Measurements from ENCODE around the gene INSIG2.

The INSIG2 gene

GRCh38 chr2:118102433-118103082, 14.3 kb downstream of the INSIG2 start:
- Histone ChIP-seq H3K9me3 (ENCODE audit: control insufficient read depth, low read length) (no peaks in the 10 kb centered on the region), H3K4me3 (ENCODE audit: extremely low read depth, insufficient read depth, low read length, poor library complexity, severe bottlenecking) (no peak overlapping the region), H3K4me1 (ENCODE audit: control insufficient read depth, insufficient read depth, low read length, poor library complexity, severe bottlenecking) (no peaks in the 10 kb centered on the region), H3K27ac (ENCODE audit: low read depth, low read length, severe bottlenecking) (no peak overlapping the region), H3K36me3 (ENCODE audit: control insufficient read depth, insufficient read depth, low read length) (peaks cover 20% of the 10 kb centered on the region)
- WGBS, 2 experiments (ENCODE audit: insufficient coverage in 2 of 2): 64 to 89% methylated on average over 1 to 3 of the region's 6 CpGs

GRCh38 chr2:118103951-118104940, 16.0 kb downstream of the INSIG2 start:
- WGBS, 2 experiments (ENCODE audit: insufficient coverage in 2 of 2): no CpG with 5 or more reads among the region's 2 CpGs
- H3K27ac ChIP-seq (ENCODE audit: low read depth, low read length, severe bottlenecking): no peak overlapping the region
- H3K36me3 ChIP-seq (ENCODE audit: control insufficient read depth, insufficient read depth, low read length): peaks cover 14% of the 10 kb centered on the region
- no peak overlapping the region for H3K4me3 ChIP-seq (ENCODE audit: extremely low read depth, insufficient read depth, low read length, poor library complexity, severe bottlenecking)
- H3K4me1 ChIP-seq (ENCODE audit: control insufficient read depth, insufficient read depth, low read length, poor library complexity, severe bottlenecking): no peaks in the 10 kb centered on the region
- H3K9me3 ChIP-seq (ENCODE audit: control insufficient read depth, low read length): no peaks in the 10 kb centered on the region

GRCh38 chr2:118105497-118105896, 17.2 kb downstream of the INSIG2 start:
- Histone ChIP-seq H3K27ac (ENCODE audit: low read depth, low read length, severe bottlenecking) (no peak overlapping the region), H3K4me3 (ENCODE audit: extremely low read depth, insufficient read depth, low read length, poor library complexity, severe bottlenecking) (no peak overlapping the region), H3K9me3 (ENCODE audit: control insufficient read depth, low read length) (no peaks in the 10 kb centered on the region), H3K36me3 (ENCODE audit: control insufficient read depth, insufficient read depth, low read length) (peaks cover 14% of the 10 kb centered on the region), H3K4me1 (ENCODE audit: control insufficient read depth, insufficient read depth, low read length, poor library complexity, severe bottlenecking) (no peaks in the 10 kb centered on the region)
- WGBS, 2 experiments (ENCODE audit: insufficient coverage in 2 of 2): 88 to 100% methylated on average over 1 to 3 of the region's 4 CpGs

- Histone ChIP-seq H3K27ac (ENCODE audit: low read depth, low read length, severe bottlenecking) (no peak overlapping the region), H3K36me3 (ENCODE audit: control insufficient read depth, insufficient read depth, low read length) (peaks cover 10% of the 10 kb centered on the region), H3K4me3 (ENCODE audit: extremely low read depth, insufficient read depth, low read length, poor library complexity, severe bottlenecking) (no peak overlapping the region), H3K4me1 (ENCODE audit: control insufficient read depth, insufficient read depth, low read length, poor library complexity, severe bottlenecking) (no peaks in the 10 kb centered on the region), H3K9me3 (ENCODE audit: control insufficient read depth, low read length) (no peaks in the 10 kb centered on the region)
- 100% methylated on average over 1 to 2 of the region's 3 CpGs for WGBS, 2 experiments (ENCODE audit: insufficient coverage in 2 of 2)
These were observed 18.7 kb downstream of the INSIG2 start for GRCh38 chr2:118106926-118107325.

- 86 to 100% methylated on average over 1 of the region's 3 CpGs for WGBS, 2 experiments (ENCODE audit: insufficient coverage in 2 of 2)
- Histone ChIP-seq H3K9me3 (ENCODE audit: control insufficient read depth, low read length) (no peaks in the 10 kb centered on the region), H3K4me1 (ENCODE audit: control insufficient read depth, insufficient read depth, low read length, poor library complexity, severe bottlenecking) (peaks cover 4% of the 10 kb centered on the region), H3K27ac (ENCODE audit: low read depth, low read length, severe bottlenecking) (no peak overlapping the region), H3K36me3 (ENCODE audit: control insufficient read depth, insufficient read depth, low read length) (peaks cover 10% of the 10 kb centered on the region), H3K4me3 (ENCODE audit: extremely low read depth, insufficient read depth, low read length, poor library complexity, severe bottlenecking) (no peak overlapping the region)
These were observed 22.0 kb downstream of the INSIG2 start for GRCh38 chr2:118110310-118110709.

GRCh38 chr2:118110991-118111390, 22.7 kb downstream of the INSIG2 start:
- Histone ChIP-seq H3K36me3 (ENCODE audit: control insufficient read depth, insufficient read depth, low read length) (peaks cover 10% of the 10 kb centered on the region), H3K4me1 (ENCODE audit: control insufficient read depth, insufficient read depth, low read length, poor library complexity, severe bottlenecking) (peaks cover 9% of the 10 kb centered on the region), H3K9me3 (ENCODE audit: control insufficient read depth, low read length) (no peaks in the 10 kb centered on the region), H3K27ac (ENCODE audit: low read depth, low read length, severe bottlenecking) (no peak overlapping the region), H3K4me3 (ENCODE audit: extremely low read depth, insufficient read depth, low read length, poor library complexity, severe bottlenecking) (no peak overlapping the region)
- no CpG with 5 or more reads among the region's 1 CpG for WGBS, 2 experiments (ENCODE audit: insufficient coverage in 2 of 2)

GRCh38 chr2:118112771-118113334, 24.6 kb downstream of the INSIG2 start:
- Histone ChIP-seq H3K4me3 (ENCODE audit: extremely low read depth, insufficient read depth, low read length, poor library complexity, severe bottlenecking) (no peak overlapping the region), H3K4me1 (ENCODE audit: control insufficient read depth, insufficient read depth, low read length, poor library complexity, severe bottlenecking) (peaks cover 12% of the 10 kb centered on the region), H3K36me3 (ENCODE audit: control insufficient read depth, insufficient read depth, low read length) (peaks cover 6% of the 10 kb centered on the region), H3K27ac (ENCODE audit: low read depth, low read length, severe bottlenecking) (no peak overlapping the region), H3K9me3 (ENCODE audit: control insufficient read depth, low read length) (no peaks in the 10 kb centered on the region)
- WGBS, 2 experiments (ENCODE audit: insufficient coverage in 2 of 2): 85 to 97% methylated on average over 2 to 3 of the region's 4 CpGs

GRCh38 chr2:118114863-118115262, 26.6 kb downstream of the INSIG2 start:
- 94 to 100% methylated on average over 1 to 2 of the region's 2 CpGs for WGBS, 2 experiments (ENCODE audit: insufficient coverage in 2 of 2)
- no peak overlapping the region for H3K4me3 ChIP-seq (ENCODE audit: extremely low read depth, insufficient read depth, low read length, poor library complexity, severe bottlenecking)
- H3K36me3 ChIP-seq (ENCODE audit: control insufficient read depth, insufficient read depth, low read length): no peaks in the 10 kb centered on the region
- H3K9me3 ChIP-seq (ENCODE audit: control insufficient read depth, low read length): no peaks in the 10 kb centered on the region
- H3K27ac ChIP-seq (ENCODE audit: low read depth, low read length, severe bottlenecking): no peak overlapping the region
- H3K4me1 ChIP-seq (ENCODE audit: control insufficient read depth, insufficient read depth, low read length, poor library complexity, severe bottlenecking): peaks cover 12% of the 10 kb centered on the region

GRCh38 chr2:118115761-118116160, 27.5 kb downstream of the INSIG2 start:
- H3K9me3 ChIP-seq (ENCODE audit: control insufficient read depth, low read length): no peaks in the 10 kb centered on the region
- H3K27ac ChIP-seq (ENCODE audit: low read depth, low read length, severe bottlenecking): no peak overlapping the region
- no peak overlapping the region for H3K4me3 ChIP-seq (ENCODE audit: extremely low read depth, insufficient read depth, low read length, poor library complexity, severe bottlenecking)
- WGBS, 2 experiments (ENCODE audit: insufficient coverage in 2 of 2): 95 to 100% methylated on average over 4 of the region's 4 CpGs
- no peaks in the 10 kb centered on the region for H3K36me3 ChIP-seq (ENCODE audit: control insufficient read depth, insufficient read depth, low read length)
- peaks cover 12% of the 10 kb centered on the region for H3K4me1 ChIP-seq (ENCODE audit: control insufficient read depth, insufficient read depth, low read length, poor library complexity, severe bottlenecking)

GRCh38 chr2:118118479-118118878, 30.2 kb downstream of the INSIG2 start:
- H3K4me3 ChIP-seq (ENCODE audit: extremely low read depth, insufficient read depth, low read length, poor library complexity, severe bottlenecking): no peak overlapping the region
- 85 to 98% methylated on average over 5 of the region's 5 CpGs for WGBS, 2 experiments (ENCODE audit: insufficient coverage in 2 of 2)
- H3K36me3 ChIP-seq (ENCODE audit: control insufficient read depth, insufficient read depth, low read length): no peaks in the 10 kb centered on the region
- peaks cover 8% of the 10 kb centered on the region for H3K4me1 ChIP-seq (ENCODE audit: control insufficient read depth, insufficient read depth, low read length, poor library complexity, severe bottlenecking)
- H3K27ac ChIP-seq (ENCODE audit: low read depth, low read length, severe bottlenecking): no peak overlapping the region
- H3K9me3 ChIP-seq (ENCODE audit: control insufficient read depth, low read length): no peaks in the 10 kb centered on the region

All from mesodermal cell (in vitro differentiated cells).